M059J (cell line): ENCODE results near the gene UBAC1. TPM values are rescaled to one million over a fixed set of nuclear protein-coding genes. Genes with fewer than 3 reads are reported as not detected.
"Not testable (repeated sequence)": the region's sequence is repeated elsewhere in the genome, so short reads cannot be mapped to it uniquely, and the experiment has no call there.

Source experiments
- DNase-seq: peaks from one replicate; pipeline ENCODE4 v3.0.0-alpha.2; 2012; ENCODE audit warnings: low read depth
- total RNA-seq: library from RNA; depleted of rRNA; stranded (reverse); fragments of >200 nt; shearing (Covaris generic); gene quantifications from 2 replicates; pipeline ENCODE4 v1.2.3, GENCODE V29; 2014

The UBAC1 gene
- total RNA-seq, 1 experiment from 2014 or later = 54.6 TPM

DNA sequence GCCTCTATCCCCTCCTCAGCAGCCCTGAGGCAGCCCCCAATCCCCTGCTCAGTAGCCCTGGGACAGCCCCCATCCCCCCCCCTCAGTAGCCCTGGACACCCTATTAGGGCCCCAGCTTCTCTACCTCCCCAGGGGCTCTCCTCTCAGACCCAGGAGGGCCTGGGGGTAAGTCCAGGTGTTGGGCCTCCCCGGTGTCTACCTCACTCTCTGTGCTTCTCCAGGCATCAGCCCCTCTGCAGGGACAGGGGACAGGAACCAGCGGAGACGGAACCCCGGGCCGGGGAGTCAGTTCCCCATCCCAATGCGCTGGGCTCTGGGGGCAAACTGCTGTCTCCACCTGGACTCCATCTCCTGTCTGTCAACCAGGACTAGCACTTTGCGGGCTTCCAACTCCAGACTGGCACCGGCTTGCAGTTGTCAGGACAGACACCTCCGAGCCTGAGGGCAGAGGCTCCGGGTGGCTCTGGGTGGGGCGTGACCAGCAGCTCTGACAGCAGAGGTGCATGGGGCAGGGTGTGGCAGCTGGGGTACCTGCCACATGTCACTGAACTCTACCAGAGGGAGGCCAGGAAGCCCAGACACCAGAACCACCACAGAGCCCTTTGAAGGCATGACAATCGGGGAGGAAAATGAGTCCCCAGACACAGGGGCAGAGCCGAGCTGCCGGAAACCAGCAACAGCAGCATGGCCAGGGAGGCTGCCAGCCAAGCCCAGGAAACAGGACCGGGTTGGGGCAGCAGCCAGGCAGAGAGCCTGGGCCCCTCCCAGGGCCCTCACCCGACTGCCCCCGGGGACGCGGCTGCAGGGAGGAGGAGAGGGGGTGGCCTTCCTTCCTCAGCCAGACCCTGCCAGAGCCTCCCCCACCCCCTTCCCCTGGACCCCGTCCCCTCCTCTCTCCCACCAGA lies 17.7 kb upstream of the UBAC1 start:
- no peak for DNase-seq

DNA sequence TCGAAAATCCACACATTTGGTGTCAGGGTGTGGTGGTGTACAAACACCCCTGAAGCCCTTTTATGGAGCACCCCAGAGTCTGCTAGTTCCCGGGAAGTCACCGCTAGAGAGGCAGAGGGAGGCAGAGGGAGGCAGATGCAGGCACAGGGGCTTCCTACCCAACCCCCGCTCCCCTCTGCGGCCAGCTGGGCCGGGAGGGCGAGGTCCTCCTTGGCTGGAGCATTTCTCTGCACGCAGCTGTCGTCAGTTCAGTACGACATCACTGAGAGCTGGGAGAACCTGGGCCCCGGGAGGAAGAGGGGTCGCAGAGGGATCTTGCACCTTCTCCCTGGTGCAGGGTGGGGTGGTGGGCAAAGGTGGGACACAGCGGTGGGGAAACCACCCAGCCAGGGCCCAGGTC lies 15.8 kb upstream of the UBAC1 start:
- no peak for DNase-seq

DNA sequence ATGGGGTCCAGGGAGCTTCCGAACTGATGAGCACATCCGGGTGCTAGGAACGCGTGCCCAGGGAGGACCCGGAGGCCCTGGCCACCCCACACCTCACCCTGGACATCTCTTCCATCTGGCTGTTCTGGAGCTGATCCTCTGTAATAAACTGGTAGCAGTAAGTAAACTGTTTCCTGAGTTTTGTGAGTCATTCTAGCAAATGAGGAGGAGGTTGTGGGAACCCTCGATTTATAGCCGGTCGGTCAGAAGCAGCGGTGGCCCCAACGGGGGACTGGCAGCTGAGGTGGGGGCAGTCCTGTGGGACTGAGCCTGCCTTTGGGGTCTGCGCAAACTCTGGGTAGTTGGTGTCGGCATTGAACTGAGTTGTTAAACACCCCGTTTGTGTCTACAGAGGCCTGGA lies 15.4 kb upstream of the UBAC1 start:
- no peak for DNase-seq

DNA sequence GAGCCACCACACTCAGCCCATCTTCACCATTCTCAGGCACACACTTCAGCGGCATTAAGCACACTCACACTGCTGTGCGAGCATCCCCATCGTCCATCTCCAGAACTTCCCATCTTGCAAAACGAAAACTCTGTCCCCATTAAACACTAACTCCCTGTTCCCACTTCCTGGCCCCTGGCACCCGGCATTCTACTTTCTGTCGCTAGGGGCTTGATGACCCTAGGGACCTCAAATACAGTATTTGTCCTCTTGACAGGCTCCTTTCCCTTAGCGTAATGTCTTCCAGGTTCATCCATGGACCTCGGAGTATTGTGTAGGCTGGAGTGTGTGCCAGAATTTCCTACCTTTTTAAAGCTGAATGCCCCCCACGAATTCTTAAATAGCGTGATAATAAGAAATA lies 14.7 kb upstream of the UBAC1 start:
- DNase-seq = no peak

DNA sequence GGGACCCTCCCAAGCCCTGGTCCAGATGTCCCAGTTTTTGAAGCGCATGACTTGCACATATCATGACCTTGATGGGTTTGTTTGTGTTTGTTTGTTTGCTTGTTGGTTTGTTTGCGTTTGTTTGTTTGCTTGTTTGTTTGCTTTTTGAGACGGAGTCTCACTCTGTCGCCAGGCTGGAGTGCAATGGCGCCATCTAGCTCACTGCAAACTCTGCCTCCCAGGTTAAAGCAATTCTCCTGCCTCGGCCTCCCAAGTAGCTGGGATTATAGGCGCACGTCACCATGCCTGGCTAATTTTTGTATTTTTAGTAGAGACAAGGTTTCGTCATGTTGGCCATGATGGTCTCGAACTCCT lies 13.0 kb upstream of the UBAC1 start:
- DNase-seq = no peak

DNA sequence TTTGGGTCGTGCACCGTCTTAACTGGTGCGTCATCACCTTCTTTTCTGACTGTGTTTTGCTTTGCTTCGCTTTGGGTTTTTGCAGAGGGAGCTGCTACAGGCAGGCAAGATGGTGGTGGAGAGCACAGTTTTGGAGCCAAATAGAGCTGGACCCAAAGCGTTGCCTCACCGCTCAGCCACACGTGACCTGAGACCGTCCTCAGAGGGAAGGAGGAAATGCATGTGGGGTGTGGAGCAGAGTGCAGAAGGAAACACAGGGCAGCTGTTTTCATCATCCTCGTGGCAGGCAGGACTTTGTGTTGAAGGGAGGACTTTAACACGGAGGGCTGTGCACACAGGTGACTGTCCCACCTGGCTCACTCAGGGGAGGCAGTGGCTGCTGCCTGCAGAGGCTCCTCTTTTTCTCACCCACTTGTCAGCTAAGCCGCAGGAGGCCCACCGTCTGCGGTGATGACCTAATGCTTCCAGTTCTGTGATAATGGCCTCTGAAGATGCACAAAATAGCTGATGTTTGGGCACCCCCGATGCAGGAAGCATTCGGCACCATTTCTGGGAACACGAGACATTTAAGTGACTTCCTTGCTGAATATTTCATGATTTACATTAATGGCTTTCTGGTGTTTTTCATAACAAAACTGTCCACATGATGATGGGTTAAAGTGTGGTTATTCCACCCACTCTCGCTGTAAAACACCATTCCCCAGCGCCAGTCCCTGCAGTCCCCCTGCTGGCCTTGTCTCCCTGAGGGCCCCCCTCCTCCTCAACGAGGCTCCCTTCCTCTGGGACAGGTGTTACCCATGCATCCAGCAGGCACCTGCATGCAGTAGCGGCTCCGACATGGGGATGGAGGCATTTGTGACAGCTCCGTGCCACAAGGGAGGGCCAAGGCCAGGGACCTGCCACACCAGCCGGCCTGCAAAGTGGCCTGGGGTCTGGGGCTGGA lies 12.4 kb upstream of the UBAC1 start:
- no peak for DNase-seq

DNA sequence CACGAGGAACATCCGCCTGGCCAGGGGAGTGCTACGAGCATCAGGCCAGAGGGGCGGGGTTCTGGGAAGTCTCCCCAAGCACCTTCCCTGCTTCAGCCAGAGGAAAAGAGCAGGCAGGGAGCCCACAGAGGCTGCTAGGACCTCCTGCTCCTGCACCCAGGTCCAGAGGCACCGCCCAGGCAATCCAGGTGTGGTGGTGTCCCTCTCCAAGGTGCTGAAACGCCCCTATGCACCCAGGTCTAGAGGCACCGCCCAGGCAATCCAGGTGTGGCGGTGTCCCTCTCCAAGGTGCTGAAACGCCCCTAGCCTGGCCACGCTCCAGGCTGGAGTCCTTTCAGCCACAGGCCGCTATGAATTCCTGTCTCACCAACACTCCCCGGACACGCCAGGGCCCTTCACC lies 10.7 kb upstream of the UBAC1 start:
- peak; percentile 25 for DNase-seq

DNA sequence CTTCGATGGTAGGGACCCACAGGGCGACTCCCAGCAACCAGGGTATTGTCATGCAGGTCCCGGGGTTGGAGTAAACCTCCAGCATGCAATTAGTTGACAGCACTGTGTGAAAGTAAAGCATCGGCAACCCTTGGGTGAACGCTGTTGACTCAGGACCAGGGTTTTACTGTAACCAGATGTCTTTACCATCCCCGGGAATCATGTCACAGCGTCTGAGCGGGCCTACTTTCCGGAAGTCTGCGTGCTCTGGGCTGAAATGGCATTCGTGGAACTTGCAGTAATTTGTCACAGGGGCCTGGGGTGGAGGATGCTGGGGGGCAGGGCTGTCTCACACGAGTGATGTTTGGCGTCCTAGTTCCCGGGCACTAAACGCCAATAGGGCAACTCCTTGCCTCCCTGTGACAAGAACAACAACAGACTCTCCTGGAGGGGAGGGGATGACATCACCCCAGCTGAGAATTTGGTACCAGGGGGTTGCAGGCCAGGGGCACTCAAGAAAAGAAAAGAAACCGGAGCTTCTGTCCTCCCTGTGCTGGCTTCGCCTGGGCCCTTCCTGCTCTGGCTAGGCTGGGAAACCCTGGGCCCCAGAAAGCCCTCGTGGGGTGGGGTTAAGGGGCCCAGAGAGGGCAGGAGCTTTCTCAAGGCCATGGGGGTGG lies 10.1 kb upstream of the UBAC1 start:
- DNase-seq = no peak

DNA sequence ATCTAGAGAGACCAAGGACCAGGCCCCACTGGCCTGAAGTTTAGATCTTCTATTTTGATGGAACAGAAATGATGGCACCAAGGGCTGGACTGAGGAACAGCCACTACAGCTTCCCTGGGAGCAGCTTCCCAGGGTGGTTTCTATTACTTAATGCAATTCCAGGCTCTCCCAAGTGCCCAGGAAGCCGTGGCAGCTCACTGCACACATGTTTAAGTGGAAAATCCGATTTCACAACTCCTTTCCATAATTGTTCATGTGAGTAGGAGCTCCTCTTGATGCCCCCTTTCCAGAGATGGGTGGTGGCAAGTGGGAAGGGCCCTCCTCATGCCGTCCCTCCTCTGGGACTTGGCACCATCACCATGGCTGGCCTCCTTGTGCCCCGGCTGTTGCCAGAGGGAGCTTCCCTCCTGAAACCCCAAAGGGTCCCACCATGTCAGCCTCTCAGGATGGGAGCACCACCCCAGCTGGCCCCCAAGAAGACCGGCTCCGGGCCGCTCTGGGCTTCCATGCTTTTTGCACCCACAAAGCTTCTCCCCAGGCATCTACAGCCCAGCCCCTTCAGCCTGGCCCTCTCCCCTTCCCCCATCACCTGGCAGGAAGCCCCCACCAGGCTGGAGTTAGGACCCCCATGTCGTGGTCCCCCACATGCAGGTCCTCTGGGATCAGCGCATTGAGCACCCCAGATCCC lies 9.1 kb upstream of the UBAC1 start:
- DNase-seq = no peak

DNA sequence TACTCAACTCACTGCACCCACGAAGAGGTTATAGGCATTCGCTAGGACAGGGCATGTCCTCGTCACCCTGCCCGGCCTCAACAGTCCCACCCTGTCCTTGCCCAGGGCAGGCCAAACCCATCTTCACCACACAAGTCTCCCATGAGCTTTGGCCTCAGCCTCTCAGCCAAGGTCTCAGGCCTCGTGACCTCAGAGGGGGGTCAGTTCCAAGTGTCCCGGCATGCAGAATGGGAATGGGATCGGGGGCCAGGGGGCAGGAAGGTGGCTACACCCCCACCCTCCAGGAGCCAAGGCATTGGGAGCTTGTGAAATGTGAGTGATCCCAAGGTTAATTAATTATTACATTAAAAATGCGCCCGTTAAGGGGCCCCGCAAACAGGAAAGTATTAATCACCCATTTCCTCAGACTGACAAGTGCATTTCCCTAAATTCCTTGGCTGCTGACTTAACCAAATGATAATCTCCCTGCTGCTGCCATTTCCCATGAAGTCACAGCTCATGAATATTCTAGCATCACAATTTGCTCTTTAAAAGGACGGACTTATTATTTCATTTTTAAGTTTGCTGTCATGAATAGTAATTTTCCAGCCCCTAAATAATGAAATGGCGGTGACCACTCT lies 8.0 kb upstream of the UBAC1 start:
- DNase-seq = peak; percentile 47

DNA sequence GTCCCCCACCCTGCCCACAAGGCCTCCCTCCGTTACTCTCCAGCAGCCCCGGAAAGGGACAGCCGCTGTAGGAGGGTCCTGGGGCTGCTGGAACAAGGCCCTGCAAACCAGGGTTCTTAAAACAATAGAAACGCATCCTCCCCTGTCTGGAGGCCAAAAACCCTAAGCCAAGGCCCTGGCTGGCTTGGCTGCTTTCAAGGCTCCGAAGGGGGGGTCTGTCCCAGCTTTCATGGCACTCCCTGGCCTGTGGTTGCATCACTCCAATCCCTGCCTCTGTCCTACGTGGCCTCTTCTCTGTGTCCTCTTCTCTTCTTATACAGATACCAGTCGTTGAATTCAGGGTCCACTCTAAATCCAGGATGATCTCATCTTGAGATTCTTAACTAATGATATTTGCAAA lies 7.4 kb upstream of the UBAC1 start:
- no peak for DNase-seq

DNA sequence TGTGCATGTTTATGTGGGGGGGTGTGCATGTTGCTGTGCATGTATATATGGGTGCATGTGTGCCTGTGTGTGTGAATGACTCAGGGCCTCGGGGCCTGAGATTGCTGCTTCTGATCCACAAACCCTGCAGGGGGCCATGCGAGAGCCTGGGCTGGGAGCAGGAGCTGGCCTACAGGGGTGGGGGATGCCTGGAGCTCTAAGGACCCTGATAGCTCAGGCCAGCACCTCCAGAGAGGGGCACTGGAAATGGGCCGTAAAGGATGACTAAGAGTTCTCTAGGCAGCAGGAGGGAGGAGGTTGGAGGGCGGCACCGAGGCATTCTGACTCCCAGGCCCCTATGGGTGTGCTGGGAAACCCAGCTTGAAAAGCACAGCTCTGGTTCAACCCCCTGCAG lies 6.9 kb upstream of the UBAC1 start:
- DNase-seq = no peak

DNA sequence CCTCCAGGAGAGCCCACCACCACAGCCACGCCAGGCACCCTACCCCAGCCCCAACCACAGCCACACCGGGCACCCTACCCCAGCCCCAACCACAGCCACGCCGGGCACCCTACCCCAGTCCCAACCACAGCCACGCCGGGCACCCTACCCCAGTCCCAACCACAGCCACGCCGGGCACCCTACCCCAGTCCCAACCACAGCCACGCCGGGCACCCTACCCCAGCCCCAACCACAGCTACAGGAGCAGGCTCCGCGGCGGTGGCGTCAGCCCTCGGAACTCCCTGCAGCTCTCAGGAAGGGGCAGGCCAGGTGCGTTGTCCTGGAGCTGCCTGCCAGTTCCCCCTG lies 5.7 kb upstream of the UBAC1 start:
- DNase-seq = not testable (repeated sequence)

DNA sequence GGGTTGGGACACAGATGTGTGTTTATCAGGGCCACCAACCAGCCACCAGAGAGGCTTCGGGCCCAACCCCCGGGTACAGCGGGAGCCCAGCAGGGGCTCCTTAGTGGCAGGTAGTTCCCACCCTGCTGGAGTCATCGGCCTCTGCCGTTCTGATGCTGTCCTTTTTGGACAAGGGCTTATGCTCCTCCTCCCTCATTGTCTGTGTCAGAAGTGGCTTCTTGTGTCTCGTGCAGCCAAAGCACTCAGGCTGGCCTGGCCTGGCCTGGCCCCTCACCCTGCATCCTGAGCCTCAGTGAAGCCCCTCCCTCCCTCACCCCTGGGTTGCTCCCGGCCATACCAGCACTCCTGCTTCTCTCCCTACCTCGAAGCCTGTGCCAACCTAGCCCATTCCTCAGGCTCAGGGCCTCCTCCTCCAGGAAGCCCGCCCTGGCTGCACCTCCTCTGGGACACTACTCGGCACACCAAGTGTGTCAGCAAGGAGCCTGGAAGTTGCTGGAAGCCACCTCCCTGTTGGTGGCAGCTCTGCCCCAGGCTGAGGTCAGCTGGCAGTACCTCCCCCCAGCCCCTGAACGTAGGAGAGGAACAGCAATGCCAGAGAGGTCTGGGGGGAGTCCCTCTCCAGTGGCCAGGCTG lies 4.1 kb upstream of the UBAC1 start:
- no peak for DNase-seq

DNA sequence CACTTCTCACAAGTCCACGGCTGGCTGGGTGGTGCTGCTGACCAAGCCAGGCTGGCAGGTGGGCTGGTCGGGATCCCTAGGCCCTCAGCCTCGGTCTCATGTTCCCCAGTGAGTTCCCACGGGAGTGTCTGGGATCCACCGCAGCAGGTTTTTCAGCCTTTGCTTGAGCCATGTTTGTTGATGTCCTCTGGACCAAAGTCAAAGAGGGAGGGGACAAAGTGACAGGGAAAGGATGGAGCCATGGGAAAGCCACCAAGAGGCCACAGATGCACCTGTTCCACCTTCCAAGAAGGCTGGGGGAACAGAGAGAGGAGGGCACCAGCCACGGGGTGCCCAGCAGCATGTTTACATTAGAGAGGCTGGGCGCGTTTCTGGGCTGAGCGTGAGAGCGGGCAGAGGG lies 2.8 kb upstream of the UBAC1 start:
- no peak for DNase-seq

DNA sequence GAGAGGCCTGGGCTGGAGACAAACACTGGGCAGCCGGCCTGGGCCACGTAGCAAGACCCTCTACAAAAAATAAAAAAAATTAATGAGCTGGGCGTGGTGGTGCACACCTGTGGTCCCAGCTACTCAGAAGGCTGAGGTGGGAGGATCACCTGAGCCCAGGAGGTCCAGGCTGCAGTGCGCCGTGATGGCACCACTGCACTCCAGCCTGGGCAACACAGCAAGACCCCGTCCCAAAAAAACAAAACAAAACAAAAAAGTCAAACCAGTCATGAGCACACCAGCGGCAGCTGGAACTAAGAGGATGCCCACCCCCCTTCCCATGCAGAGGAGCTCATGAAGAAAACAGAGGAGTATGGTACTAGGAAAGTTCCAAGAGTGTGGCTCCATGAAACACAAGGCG lies 2.2 kb upstream of the UBAC1 start:
- no peak for DNase-seq

DNA sequence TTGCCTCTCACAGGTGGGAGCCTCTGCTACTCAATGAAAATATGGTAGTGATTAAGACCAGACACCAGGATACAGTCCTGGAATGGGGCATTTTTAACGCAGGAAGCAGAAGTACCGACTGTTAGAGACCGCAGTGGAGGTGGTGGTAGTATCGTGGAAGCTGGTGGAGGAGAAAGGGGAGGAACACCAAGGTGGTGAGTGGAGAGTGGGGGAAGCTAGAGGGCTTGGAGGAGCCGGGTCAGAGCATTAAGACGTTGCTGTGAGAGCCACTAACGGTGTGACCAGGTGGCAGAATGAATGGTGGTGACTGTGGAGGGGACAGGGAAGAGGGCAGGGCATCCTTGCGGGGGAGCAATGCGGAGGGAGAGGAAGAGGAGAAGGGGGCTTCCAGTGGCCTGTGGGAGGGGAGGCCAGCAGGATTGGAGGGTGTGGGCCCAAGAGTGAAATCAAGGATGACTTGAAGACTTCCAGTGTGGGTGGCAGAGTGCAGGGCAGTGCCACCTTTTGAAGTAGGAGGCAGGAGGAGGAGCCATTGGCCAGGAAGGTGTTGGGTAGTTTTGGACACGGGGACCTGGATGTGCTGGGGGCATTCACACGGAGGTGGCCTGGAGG lies 1.6 kb upstream of the UBAC1 start:
- no peak for DNase-seq

DNA sequence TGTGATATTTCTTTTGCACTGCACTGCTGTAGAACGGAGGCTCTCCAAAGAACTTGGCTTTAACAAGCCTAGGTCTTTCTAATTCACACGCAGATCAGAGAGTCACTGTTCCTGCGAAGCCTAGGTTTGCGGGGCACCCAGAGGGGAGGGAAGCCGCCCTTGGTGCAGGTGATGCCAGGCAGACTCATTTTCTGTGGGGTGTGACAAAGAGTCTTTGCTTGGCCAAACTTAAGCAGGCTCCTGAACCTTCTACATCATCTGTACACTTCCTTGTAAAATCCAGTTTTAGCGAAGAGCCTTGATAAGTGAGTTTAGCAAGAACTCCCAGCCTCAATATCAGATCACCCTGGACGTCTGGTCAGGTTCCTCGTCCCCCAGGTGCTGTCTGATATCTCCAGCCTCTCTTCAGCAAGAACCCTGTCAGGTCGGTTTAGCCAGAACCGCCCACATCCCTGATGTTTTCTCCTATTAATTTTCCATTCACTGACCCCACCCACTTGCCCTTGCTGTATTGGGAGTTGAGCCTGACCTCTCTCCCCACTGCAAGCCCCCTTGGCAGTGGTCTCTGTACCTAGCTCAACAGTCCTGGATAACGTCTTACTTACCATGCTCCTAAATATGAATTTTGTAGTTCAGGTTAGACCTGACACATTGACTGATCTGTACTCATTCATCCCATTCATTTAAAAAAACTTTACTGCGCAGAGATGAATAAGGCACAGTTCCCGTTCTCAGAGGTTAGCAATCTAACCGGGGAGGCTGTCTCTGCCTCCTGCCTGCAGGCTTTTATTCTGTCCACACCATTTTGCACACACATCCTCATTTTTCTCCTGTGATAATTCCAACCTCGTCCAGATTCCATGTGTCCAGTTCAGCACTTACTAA lies 880 bp upstream of the UBAC1 start:
- no peak for DNase-seq
